ENCODE measurements around the gene ZCCHC24. TPM values are rescaled to one million over a fixed set of nuclear protein-coding genes. Genes with fewer than 3 reads are reported as not detected.

The ZCCHC24 gene
- total and polyA plus RNA-seq, 3 donors from 2014 or later, result 27.7 to 38.6 (median 31.3) TPM

DNA sequence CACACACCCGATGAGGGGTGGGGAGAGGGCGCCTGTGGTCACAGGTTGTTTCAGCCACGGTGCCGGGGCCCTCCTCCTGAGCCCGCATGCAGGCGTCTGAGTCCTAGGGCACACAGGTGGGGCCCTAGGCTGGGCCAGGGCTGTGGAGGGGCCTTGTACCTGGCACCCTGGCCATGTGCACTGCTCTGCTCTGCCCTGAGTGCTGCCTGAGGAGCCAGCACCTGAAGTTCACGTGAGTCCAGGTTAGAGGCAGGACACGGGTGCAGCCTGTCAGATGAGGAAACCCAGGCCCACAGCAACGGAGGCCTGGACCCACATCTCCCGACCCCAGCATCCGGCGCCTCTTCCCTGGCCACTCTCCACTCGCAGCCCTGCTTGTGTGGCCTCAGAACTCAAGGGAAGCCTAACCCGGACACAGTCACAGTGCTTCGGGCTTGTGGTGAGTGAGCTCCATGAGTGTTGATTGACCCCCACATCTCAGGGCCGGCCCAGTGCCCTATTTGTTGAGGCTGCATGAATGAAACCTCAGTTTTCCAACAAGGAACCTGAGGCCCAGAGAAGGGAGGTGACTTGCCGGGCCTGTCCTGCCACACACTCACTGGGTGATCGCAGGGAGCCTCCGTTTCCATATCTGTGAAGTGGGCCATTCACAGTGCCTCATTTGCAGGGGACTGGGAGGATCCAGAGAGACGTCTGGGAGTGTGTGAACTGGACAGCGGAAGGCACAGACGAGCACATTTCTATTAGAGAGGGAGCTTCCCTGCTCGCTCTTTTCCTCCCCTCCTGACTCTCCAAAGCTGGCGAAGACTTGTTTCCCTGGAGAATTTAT is 58.6 kb downstream of the ZCCHC24 start:
- WGBS, 2 donors, result 78 to 85% methylated on average over 12 to 24 of the region's 24 CpGs
- no peak overlapping the region for H3K27ac ChIP-seq
- H3K9me3 ChIP-seq, result no peaks in the 10 kb centered on the region
- H3K4me3 ChIP-seq, result no peak overlapping the region
- H3K27me3 ChIP-seq, result no peaks in the 10 kb centered on the region
- H3K36me3 ChIP-seq (ENCODE audit: low read depth, missing control alignments), result no peaks in the 10 kb centered on the region
- intact Hi-C loops (cut with DNase I; ENCODE audit: low total_unique reads), result no loop called here
- DNase-seq, result no peak
- TF ChIP-seq, protein P1, sequence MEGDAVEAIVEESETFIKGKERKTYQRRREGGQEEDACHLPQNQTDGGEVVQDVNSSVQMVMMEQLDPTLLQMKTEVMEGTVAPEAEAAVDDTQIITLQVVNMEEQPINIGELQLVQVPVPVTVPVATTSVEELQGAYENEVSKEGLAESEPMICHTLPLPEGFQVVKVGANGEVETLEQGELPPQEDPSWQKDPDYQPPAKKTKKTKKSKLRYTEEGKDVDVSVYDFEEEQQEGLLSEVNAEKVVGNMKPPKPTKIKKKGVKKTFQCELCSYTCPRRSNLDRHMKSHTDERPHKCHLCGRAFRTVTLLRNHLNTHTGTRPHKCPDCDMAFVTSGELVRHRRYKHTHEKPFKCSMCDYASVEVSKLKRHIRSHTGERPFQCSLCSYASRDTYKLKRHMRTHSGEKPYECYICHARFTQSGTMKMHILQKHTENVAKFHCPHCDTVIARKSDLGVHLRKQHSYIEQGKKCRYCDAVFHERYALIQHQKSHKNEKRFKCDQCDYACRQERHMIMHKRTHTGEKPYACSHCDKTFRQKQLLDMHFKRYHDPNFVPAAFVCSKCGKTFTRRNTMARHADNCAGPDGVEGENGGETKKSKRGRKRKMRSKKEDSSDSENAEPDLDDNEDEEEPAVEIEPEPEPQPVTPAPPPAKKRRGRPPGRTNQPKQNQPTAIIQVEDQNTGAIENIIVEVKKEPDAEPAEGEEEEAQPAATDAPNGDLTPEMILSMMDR (IDR thresholded peaks at IDR 0.05), result no peak
- TF ChIP-seq POLR2A (IDR thresholded peaks at IDR 0.05), result no peak
- peaks cover 22% of the 10 kb centered on the region for H3K4me1 ChIP-seq

DNA sequence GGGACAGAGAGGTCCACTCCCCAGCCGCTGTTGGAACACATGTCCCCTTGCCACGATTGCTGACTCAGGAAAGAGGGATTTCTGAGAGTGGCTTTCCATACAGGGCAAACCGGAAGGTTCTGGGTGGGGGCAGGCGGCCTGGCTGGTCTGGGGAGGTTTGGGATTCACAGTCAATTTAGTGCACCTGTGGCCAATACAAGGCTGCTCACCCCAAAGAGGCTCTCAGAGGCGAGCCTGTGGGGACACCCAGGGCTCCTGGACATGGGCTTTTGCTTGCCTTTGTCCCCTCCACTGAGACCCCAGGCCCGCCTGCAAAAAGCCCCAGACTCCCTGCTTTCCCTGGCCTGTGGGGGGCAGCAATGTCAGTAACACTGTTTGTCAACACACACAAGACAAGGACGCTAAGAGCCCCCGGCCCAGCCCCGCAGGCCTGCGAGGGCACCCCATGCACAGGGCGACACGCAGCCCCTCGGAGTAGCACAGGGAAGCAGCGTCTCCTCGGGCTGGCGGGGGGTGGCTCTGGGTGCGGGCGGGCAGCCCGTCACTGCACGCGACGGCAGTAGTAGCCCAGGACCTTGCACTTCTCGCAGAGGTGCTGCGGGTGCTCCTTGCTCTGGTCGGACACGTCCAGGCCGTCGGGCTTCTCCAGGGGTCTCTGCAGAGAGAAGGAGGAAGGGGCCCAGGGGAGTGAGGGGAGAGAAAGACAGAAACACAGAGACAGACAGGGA is 59.5 kb downstream of the ZCCHC24 start:
- 94 to 100% methylated on average over 4 to 28 of the region's 28 CpGs for WGBS, 2 donors
- no peaks in the 10 kb centered on the region for H3K36me3 ChIP-seq (ENCODE audit: low read depth, missing control alignments)
- intact Hi-C loops (cut with DNase I; ENCODE audit: low total_unique reads), result no loop called here

DNA sequence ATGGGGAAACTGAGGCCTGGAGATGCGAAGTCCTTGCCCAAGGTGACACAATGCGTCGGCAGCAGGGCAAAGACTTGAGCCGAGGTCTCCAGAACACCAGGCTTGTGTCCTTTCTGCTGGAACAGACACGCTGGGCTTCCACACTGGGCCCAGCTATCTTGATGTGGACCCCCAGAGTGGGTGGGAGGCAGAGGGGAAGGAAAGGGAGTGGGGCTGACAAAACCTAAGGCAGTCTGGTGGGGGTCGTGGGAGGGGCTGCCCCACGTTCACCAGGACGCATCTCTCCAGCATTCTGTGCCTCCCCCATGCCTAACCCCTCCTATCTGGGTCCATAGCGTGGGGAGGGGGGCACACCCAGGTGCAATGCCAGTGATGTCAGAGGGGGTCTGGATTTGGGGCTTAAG is 60.0 kb downstream of the ZCCHC24 start:
- WGBS, 2 donors, result 88 to 90% methylated on average over 7 to 9 of the region's 9 CpGs
- Histone ChIP-seq H3K9me3 (no peaks in the 10 kb centered on the region), H3K36me3 (ENCODE audit: low read depth, missing control alignments) (no peaks in the 10 kb centered on the region), H3K27ac (no peak overlapping the region), H3K4me3 (no peak overlapping the region), H3K27me3 (no peaks in the 10 kb centered on the region), H3K4me1 (peaks cover 31% of the 10 kb centered on the region)
- TF ChIP-seq POLR2A (IDR thresholded peaks at IDR 0.05), result no peak
- DNase-seq, result no peak
- intact Hi-C loops (cut with DNase I; ENCODE audit: low total_unique reads), result no loop called here

More for the DNA sequence above, 59.5 kb downstream of the ZCCHC24 start:
- no peak for DNase-seq
- H3K9me3 ChIP-seq, result no peaks in the 10 kb centered on the region
- TF ChIP-seq POLR2A (IDR thresholded peaks at IDR 0.05), result no peak
- TF ChIP-seq, protein P1 (IDR thresholded peaks at IDR 0.05), result no peak
- peaks cover 26% of the 10 kb centered on the region for H3K4me1 ChIP-seq
- H3K4me3 ChIP-seq, result no peak overlapping the region
- no peaks in the 10 kb centered on the region for H3K27me3 ChIP-seq
- no peak overlapping the region for H3K27ac ChIP-seq

DNA sequence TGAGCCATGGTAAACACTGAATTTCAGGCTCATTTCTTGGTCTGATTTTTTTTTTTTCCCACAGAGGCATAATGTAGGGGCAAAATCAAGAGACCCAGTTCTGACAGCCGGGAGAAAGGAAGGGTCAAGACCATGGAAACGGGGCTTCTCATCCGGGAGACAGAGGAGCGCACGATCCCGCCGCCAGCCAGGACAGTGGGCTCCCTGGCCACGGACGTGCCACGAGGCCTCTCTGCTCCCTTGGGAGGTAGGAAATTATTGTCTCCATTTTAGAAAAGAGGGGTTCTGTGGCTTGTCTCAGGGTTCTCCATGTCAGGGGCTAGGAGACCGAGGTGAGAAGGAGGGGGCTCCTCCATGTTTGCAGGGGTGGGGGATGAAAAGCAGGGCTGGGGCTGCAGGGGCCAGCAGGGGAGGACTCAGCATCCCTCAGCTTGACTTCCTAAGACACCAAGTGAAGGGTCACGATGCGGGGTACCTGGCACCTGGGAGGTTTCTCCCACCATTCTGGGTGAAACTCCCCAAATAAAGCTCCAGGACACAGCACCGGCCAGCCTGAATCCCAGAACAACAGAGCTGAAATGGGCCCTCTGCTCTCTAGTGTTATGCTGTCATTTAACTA is 60.5 kb downstream of the ZCCHC24 start:
- Histone ChIP-seq H3K36me3 (ENCODE audit: low read depth, missing control alignments) (no peaks in the 10 kb centered on the region), H3K27me3 (no peaks in the 10 kb centered on the region), H3K27ac (no peak overlapping the region), H3K9me3 (no peaks in the 10 kb centered on the region), H3K4me1 (peaks cover 37% of the 10 kb centered on the region), H3K4me3 (no peak overlapping the region)
- DNase-seq, result no peak
- WGBS, 2 donors, result 92 to 94% methylated on average over 13 to 14 of the region's 14 CpGs
- TF ChIP-seq, protein P1 (IDR thresholded peaks at IDR 0.05), result no peak
- TF ChIP-seq POLR2A (IDR thresholded peaks at IDR 0.05), result no peak
- intact Hi-C loops (cut with DNase I; ENCODE audit: low total_unique reads), result no loop called here

DNA sequence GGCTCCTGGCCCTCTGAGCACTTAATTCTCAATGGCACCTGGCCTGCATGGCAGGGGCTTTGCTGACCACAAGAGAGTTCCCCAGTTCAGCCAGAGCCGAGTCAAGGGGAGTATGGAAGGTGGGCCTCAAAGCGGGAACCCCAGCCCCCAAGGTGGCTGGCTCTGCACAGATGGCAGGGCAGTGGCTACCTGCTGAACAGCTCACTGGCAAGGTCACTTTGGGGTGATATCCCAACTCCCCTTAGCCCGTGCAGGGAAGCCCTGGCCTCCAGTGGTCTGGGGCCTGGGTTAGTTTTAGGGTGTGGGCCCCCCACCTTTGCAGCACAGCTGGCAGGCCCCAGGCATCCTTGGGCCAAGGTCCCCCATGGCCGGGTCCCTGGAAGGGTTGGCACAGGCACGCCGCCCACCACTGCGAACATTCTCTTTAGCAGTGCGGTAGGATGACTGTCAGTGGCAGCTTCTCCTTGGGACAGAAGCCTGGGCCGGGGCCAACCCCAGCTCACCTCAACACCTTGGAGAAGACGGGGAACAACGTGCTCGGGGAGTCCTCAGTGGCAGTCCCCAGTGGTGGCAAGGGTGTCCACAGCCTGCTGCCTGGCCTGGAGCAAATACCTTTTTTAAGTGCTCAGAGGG is 61.3 kb downstream of the ZCCHC24 start:
- Histone ChIP-seq H3K4me3 (no peak overlapping the region), H3K36me3 (ENCODE audit: low read depth, missing control alignments) (no peaks in the 10 kb centered on the region), H3K27me3 (no peaks in the 10 kb centered on the region), H3K27ac (no peak overlapping the region), H3K9me3 (no peaks in the 10 kb centered on the region), H3K4me1 (peaks cover 40% of the 10 kb centered on the region)
- intact Hi-C loops (cut with DNase I; ENCODE audit: low total_unique reads), result no loop called here
- no peak for DNase-seq
- WGBS, 2 donors, result 94 to 95% methylated on average over 4 to 11 of the region's 12 CpGs
- TF ChIP-seq, protein P1 (IDR thresholded peaks at IDR 0.05), result no peak
- TF ChIP-seq POLR2A (IDR thresholded peaks at IDR 0.05), result no peak

Measured in testis (tissue), 3 donors.